Kasumi-1 (cell line): ENCODE results near the gene STK17A.
A peak's percentile ranks its signal among the peaks of the same experiment; 100 is the strongest.
"Not testable (repeated sequence)": the region's sequence is repeated elsewhere in the genome, so short reads cannot be mapped to it uniquely, and the experiment has no call there.

Source experiments
- DNase-seq, 2 experiments: peaks; one replicate each; lab custom pipeline; 2025; lab: John Stamatoyannopoulos, UW

STK17A gene

GRCh38 chr7:43596426-43596825 is 13.5 kb downstream of the STK17A start:
- DNase-seq: not testable (repeated sequence)

DNA sequence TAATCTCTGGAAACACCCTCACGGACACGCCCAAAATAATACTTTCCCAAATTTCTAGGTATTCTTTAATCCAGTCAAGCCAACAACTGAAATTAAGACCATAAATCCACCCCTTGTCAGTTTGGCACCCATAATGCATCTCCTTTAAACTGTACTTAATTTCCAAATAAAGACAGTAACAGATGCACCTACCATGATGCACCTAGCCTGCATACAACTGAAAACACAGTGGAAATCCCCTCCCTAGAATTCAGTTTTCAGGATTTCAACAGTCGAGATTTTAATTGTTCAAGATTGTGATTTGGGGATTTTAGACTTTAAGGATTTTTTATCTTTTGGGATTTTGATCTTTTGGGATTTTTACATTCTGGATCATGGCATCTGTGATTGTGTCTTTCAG is 17.1 kb downstream of the STK17A start:
- DNase-seq: no peak

- DNase-seq: no peak
Observed at GRCh38 chr7:43602256-43602655, 19.3 kb downstream of the STK17A start.

DNA sequence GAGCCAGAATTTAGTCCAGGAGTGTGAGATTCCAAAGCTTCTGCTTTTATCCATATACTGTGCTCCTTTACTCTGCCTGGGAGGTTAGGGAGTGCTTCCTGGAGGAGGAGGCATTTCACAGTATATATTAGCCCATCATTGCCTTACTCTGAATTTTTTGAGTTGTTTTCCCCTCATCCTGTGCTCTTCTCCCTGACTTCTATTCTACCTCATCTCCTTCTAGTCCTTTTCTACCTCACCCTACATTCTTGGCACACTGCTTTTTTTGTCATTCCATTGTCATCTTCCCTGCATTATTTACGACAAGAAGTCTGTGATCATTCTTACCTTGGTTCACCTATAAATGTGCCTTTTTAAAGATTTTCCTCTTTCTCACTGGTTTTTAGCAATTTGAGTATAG is 21.3 kb downstream of the STK17A start:
- DNase-seq: no peak

DNA sequence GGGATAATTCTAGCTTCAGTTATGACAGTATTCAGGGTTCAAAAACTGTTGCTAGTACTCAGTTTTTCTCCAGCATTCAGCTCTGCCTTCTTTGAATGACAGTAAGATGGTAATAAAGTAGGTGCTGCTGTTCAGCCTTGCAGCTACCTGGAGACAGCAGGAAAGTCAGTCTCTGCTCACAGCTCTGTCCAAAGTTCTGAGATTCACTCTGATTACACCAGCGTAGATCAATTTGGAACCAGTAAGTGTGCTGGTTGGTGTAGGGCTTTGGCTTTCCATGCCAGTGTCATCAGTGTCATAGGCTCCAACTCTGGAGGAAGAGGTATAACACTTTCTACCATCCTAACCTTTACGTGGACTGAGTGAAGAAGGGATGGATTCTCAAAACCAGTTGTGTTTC is 26.2 kb downstream of the STK17A start:
- no peak for DNase-seq

- no peak for DNase-seq
Observed at GRCh38 chr7:43612128-43612527, 29.2 kb downstream of the STK17A start.

DNA sequence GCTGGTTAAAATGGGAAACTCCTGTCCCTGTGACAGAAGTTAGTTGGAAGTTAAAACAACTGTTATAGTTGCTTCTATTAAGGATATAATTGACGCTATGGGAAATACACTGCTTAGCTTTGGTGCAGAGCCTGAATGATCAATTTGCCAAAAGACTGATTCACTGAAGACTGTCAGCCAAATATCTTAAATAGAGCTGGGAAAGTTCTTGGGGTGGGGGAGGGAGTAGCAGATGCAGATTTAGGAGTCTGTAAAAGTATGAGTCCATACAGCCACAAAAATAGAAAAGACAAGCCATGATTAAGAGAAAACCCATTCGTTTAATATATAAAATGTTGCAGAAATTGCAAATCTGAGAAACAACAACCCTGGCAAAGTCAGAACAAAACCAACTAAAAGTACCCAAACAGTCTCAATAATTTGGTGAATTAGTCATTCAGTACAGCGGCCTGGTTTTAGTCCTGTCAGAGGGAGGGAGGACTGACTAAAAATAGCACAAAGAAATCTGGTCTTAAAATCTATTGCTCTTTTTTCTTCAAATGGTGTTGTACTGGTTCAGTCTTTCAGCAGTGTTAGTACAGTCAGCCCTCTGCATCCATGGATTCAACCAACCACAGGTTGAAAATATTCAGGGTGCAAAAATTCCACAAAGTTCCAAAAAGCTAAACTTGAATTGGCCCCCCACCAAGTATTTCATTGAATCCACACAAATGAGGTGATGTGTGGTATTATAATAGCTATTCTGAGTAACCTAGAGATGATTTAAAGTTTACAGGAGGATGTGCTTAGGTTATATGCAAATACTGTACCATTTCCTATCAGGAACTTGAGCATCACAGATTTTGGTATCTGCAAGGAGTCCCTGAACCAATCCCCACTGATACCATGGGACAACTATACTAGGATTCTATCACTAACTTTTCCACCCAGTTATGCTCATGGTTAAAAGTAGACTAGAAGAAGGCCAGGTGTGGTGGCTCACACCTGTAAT is 30.0 kb downstream of the STK17A start:
- DNase-seq: no peak

- peak; percentile 56 to 57 for DNase-seq
Observed at GRCh38 chr7:43615558-43616145, 32.7 kb downstream of the STK17A start.

GRCh38 chr7:43616977-43617376 is 34.1 kb downstream of the STK17A start:
- DNase-seq: no peak

DNA sequence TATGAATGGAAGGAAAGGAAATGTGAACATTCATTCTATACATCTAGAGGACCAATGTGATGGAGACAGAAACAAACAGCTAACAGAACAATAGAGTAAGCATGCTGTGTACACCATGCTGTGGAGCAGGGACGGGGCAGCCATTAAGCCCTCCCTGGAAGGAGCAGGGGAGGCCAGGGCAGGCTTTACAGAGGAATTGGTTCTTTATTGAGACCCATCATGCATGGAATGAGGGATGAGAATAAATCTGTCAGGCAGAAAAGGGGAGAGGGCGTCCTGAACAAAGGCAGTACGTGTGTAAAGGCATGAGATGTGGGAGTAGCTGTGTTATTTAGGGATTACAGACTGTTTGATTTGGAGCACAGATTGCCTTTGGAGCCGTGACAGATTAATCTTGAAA is 35.2 kb downstream of the STK17A start:
- DNase-seq: no peak

- DNase-seq: no peak
Observed at GRCh38 chr7:43619213-43620012, 36.5 kb downstream of the STK17A start.

GRCh38 chr7:43621729-43622448 is 39.0 kb downstream of the STK17A start:
- DNase-seq: no peak

DNA sequence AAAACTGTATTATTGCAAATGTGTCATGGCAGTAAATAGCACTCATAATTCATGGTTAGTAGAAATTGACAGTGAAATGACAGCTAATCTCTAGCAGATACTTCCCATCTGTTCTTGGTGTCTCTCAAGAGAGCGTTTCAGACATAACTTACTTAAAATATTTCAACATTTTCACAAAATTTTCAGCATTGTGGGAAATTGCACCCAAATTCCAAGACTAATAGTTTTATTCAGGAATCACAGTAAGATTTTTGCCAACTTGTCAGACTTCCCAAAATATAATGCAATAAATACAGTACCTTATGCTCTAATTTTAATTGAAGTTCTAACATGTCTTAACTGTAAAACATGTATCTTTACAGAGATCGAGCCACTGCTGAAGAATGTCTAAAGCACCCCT is 41.2 kb downstream of the STK17A start:
- no peak for DNase-seq

- DNase-seq: no peak
Observed at GRCh38 chr7:43625453-43625852, 42.5 kb downstream of the STK17A start.

DNA sequence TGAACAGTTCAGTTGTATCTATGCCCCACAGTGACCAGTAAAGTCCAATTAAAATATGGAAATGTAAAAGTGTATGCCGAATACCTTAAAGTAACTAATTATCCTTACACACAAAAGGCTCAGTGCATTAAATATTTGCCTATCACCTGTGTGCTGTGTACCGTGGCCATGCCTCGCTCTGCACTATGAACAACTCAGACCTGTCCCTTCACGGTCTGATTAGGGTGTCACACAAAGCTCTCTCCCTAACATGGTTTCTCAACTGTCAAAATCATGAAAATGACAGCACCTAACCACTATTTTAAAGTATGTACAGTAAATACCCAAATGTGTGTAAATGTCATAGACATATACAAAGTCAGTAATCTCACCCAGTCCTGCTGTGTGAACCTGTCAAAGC is 43.1 kb downstream of the STK17A start:
- DNase-seq: no peak

DNA sequence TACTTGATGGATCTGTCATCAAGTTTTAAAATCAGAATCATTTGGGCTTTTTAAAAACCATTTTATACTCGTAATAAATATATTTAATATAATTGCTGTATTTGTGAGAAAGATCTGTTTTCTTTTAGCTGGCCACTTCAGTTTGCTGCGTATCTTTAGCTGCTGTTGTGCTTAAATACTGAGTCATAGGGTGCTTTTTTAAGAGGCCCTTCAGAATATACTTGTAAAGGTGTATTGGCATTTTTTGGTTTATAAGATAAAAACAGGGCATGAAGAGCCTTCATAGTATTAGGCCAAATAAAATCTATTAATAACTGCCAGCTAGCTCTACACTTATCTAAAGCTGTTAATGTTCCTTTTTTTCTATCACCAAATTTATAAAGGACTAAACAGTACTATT is 43.8 kb downstream of the STK17A start:
- no peak for DNase-seq

DNA sequence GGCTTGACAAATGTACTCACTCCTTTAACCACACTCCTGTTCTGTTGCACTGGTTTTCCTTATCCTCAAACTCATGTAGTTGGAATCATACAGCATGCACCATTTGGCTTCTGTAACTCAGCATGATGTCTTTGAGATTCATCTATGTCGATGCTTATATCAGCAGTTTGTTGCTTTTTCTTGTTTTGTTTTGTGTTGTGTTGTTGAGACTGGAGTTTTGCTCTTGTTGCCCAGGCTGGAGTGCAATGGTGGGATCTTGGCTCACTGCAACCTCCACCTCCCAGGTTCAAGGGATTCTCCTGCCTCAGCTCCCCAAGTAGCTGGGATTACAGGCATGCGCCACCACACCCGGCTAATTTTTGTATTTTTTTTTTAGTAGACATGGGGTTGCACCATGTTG is 44.9 kb downstream of the STK17A start:
- DNase-seq: not testable (repeated sequence)

DNA sequence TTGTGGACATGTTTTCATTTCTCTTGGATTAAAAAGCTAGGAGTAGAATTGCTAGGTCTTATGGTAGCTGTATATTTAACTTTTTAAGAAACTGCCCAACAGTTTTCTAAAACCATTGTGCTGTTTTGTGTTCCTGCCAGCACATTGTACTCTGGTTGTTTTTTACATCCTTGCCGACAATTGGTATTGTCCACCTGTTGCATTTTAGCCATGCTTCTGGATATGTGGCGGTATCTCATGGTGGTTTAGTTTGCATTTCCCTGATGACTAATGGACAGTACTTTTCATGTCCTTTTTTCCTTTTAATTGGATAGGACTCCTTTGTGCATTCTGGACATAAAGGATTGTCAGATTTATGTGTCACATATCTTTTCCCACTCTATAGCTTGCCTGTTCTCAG is 45.5 kb downstream of the STK17A start:
- DNase-seq: no peak

DNA sequence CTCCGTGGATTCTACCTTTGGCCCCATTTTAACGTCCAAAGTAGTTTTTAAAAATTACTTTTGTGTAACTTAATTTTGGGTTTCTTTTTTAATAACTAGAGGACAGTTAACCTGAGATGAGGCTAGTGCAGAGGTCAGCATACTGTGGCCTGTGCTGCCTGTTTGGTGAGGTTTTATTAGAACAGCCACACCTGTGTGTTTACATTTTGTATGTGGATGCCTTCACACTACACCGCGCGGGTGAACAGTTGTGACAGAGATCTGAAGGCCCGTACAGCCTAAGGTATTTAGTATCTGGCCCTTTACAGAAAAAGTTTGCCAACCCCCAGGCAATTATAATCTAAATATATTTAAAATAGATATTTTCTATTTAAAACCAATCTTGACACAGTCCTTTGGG is 46.9 kb downstream of the STK17A start:
- no peak for DNase-seq

- peak in 1 of 2 experiments; percentile 18 for DNase-seq
Observed at GRCh38 chr7:43630482-43630881, 47.6 kb downstream of the STK17A start.

- DNase-seq: no peak
Observed at GRCh38 chr7:43631559-43631958, 48.7 kb downstream of the STK17A start.

GRCh38 chr7:43632746-43633145 is 49.8 kb downstream of the STK17A start:
- DNase-seq: no peak
